AG04450 (cell line): ENCODE measurements around the gene FHIT. TPM values are rescaled to one million over a fixed set of nuclear protein-coding genes. Genes with fewer than 3 reads are reported as not detected.

ENCODE experiments used
- CTCF ChIA-PET: fragments of 300-600, 350-600 bp; formaldehyde crosslinking; extraction: SDS; loops from one replicate; lab custom pipeline; 2022; ENCODE audit warnings: antibody characterized with exemption, inconsistent platforms; lab: Charles Lee
- POLR2A ChIA-PET: fragments of 350-600 bp; formaldehyde crosslinking; extraction: SDS; loops from one replicate; lab custom pipeline; 2021; ENCODE audit warnings: antibody characterized with exemption, inconsistent platforms; lab: Yijun Ruan, JAX
- DNase-seq: peaks from one replicate; pipeline ENCODE4 v3.0.0-alpha.2; 2011; ENCODE audit warnings: low read depth, low spot score
- H3K27ac ChIP-seq: one replicate; pipeline ENCODE4 v1.5.1; 2012; ENCODE audit warnings: low read depth, low read length, control low read depth
- H3K27me3 ChIP-seq: one replicate; pipeline ENCODE4 v1.6.0; 2012; ENCODE audit warnings: low read length; ENCODE audit not compliant: control insufficient read depth, insufficient read depth
- H3K4me3 ChIP-seq: 2 replicates; pipeline ENCODE4 v1.5.1; 2011; ENCODE audit warnings: mild to moderate bottlenecking, low read depth, low read length, control low read depth
- H3K9me3 ChIP-seq: 2 replicates; pipeline ENCODE4 v1.5.1; 2012; ENCODE audit warnings: low read length; ENCODE audit not compliant: control insufficient read depth, insufficient read depth
- CTCF ChIP-seq: IDR thresholded peaks from 2 replicates; pipeline ENCODE4 v1.5.1; 2011; ENCODE audit warnings: low read depth, low read length, control low read depth, inconsistent platforms
- polyA plus RNA-seq: library from polyadenylated mRNA; depleted of rRNA; stranded (reverse); fragments of >200 nt; gene quantifications from 2 replicates; pipeline ENCODE4 v1.2.3, GENCODE V29; 2011

Gene FHIT
- polyA plus RNA-seq, 1 experiment = 0.17 TPM

GRCh38 chr3:59980576-59980975 lies 1270.7 kb downstream of the FHIT start:
- DNase-seq = no peak
- no peak overlapping the region for H3K27ac ChIP-seq
- no peak for TF ChIP-seq CTCF
- ChIA-PET CTCF (interaction anchor here (0.5 kb wide), 1 partner anchor 166 kb away, joined by 3 read pairs; no protein-coding TSS in a partner anchor), POLR2A (no interaction called here)
- H3K27me3 ChIP-seq = no peaks in the 10 kb centered on the region
- no peak overlapping the region for H3K4me3 ChIP-seq
- H3K9me3 ChIP-seq = no peaks in the 10 kb centered on the region

DNA sequence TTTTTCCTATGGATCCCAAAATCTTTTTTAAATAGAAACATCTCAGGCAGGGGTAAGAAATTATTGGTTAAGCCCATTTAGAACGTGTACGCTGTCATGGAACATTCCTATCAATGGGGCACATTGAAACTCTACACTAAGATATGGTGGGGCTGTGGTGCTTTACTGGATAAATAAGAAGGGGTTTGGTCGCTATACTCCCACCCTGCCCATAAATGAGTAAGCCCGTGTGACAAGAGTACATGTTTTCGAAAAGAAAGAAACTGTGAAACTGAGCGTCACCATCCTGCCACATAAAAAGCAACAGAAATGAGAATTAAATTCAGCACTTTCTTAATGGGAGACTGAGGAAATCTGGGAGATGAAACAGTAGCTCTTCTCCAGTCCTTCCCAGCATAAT lies 1271.7 kb downstream of the FHIT start:
- CTCF ChIA-PET = no interaction called here

GRCh38 chr3:59978979-59979378 lies 1272.3 kb downstream of the FHIT start:
- ChIA-PET POLR2A (no interaction called here), CTCF (no interaction called here)
- Histone ChIP-seq H3K27ac (no peak overlapping the region), H3K9me3 (no peaks in the 10 kb centered on the region), H3K4me3 (no peak overlapping the region), H3K27me3 (no peaks in the 10 kb centered on the region)
- DNase-seq = no peak
- no peak for TF ChIP-seq CTCF

More for the DNA sequence above, 1271.7 kb downstream of the FHIT start:
- no peak for DNase-seq
- Histone ChIP-seq H3K27ac (no peak overlapping the region), H3K4me3 (no peak overlapping the region), H3K27me3 (no peaks in the 10 kb centered on the region), H3K9me3 (no peaks in the 10 kb centered on the region)
- no peak for TF ChIP-seq CTCF
- POLR2A ChIA-PET = no interaction called here

DNA sequence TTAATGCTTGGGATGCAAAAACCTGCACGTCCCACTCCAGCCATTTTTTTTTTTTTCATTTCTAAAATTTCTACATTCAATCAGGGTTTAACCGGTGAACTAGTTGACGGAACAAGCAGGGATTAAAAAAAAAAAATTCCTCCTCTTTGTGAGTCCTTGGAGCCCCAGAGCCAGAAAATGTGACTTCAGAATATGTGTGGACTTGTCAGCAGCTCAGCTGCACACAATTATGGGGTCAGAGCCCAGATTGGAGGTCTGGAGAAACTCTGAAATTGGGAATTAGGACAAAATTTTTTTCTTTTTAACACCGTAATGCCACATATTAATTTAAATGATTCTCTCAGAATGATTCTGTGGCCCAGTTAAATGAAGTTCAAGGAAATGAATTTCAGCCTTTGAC lies 1280.5 kb downstream of the FHIT start:
- peaks cover 3% of the 10 kb centered on the region for H3K27me3 ChIP-seq
- ChIA-PET POLR2A (no interaction called here), CTCF (no interaction called here)
- H3K4me3 ChIP-seq = no peak overlapping the region
- no peak for TF ChIP-seq CTCF
- no peak overlapping the region for H3K27ac ChIP-seq
- DNase-seq = no peak
- H3K9me3 ChIP-seq = no peaks in the 10 kb centered on the region

DNA sequence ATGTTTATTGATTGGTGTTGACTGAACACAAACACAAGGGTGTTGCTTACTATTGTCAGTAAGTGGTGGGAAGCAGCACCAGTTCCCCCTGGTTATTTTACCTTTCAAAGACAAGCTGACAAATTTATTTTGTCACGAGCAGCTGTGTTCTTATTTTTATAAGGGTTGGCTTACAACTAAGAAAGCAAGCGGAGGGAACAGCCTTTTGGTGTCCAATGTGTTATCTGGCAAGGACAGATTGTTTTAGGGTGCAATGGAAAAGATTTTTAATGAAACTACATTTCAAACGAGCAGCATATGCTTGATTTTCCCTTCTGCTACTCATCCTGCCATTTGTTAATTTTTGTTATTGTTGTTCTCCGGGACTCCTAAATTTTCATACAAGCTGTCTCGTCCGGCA lies 1280.9 kb downstream of the FHIT start:
- Histone ChIP-seq H3K4me3 (no peak overlapping the region), H3K9me3 (no peaks in the 10 kb centered on the region), H3K27me3 (peaks cover 3% of the 10 kb centered on the region), H3K27ac (no peak overlapping the region)
- no peak for DNase-seq
- POLR2A ChIA-PET = no interaction called here
- CTCF ChIA-PET = interaction anchor here (0.6 kb wide), 1 partner anchor 479 kb away, joined by 7 read pairs; no protein-coding TSS in a partner anchor
- no peak for TF ChIP-seq CTCF
